Measurements from ENCODE around the gene CCDC38. TPM values are rescaled to one million over a fixed set of nuclear protein-coding genes. Genes with fewer than 3 reads are reported as not detected.

CCDC38 gene
- total RNA-seq, 1 experiment from 2014 or later = 0.35 TPM

- Histone ChIP-seq H2AFZ (peak overlapping the region; percentile 25; the same call in 1 of the 2 replicates), H3K4me1 (replicated peaks; ENCODE audit: insufficient read depth) (peaks cover 16% of the 10 kb centered on the region), H3K27ac (no peak overlapping the region), H3K9me2 (ENCODE audit: insufficient read depth) (no peaks in the 10 kb centered on the region; the same call in 1 of the 2 replicates), H3K36me3 (ENCODE audit: low read depth) (peaks cover 13% of the 10 kb centered on the region), H3K9me3 (ENCODE audit: insufficient read depth, low read depth) (no peaks in the 10 kb centered on the region), H3K4me2 (no peak overlapping the region), H3K79me2 (ENCODE audit: low read depth) (peaks cover 34% of the 10 kb centered on the region), H4K20me1 (ENCODE audit: insufficient read depth) (no peaks in the 10 kb centered on the region), H3F3A (ENCODE audit: insufficient read depth, low read depth) (no peaks in the 10 kb centered on the region), H3K4me3 (no peak overlapping the region), H3K27me3 (ENCODE audit: insufficient read depth, low read depth) (no peaks in the 10 kb centered on the region)
- DNase-seq = no peak
- intact Hi-C loops (cut with micrococcal nuclease; ENCODE audit: unreplicated experiment) = no loop called here
- BruUV-seq (replicated peaks) = no TSS peak
- TF ChIP-seq EZH2 (IDR thresholded peaks at IDR 0.05; ENCODE audit: low read depth) = no peak
- TF ChIP-seq, protein P1, sequence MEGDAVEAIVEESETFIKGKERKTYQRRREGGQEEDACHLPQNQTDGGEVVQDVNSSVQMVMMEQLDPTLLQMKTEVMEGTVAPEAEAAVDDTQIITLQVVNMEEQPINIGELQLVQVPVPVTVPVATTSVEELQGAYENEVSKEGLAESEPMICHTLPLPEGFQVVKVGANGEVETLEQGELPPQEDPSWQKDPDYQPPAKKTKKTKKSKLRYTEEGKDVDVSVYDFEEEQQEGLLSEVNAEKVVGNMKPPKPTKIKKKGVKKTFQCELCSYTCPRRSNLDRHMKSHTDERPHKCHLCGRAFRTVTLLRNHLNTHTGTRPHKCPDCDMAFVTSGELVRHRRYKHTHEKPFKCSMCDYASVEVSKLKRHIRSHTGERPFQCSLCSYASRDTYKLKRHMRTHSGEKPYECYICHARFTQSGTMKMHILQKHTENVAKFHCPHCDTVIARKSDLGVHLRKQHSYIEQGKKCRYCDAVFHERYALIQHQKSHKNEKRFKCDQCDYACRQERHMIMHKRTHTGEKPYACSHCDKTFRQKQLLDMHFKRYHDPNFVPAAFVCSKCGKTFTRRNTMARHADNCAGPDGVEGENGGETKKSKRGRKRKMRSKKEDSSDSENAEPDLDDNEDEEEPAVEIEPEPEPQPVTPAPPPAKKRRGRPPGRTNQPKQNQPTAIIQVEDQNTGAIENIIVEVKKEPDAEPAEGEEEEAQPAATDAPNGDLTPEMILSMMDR (conservative IDR thresholded peaks at IDR 0.05) = no peak
- ChIA-PET POLR2A (ENCODE audit: unreplicated experiment) (no interaction called here), CTCF (no interaction called here)
Observed at GRCh38 chr12:95857156-95857555, 85.3 kb downstream of the CCDC38 start.

DNA sequence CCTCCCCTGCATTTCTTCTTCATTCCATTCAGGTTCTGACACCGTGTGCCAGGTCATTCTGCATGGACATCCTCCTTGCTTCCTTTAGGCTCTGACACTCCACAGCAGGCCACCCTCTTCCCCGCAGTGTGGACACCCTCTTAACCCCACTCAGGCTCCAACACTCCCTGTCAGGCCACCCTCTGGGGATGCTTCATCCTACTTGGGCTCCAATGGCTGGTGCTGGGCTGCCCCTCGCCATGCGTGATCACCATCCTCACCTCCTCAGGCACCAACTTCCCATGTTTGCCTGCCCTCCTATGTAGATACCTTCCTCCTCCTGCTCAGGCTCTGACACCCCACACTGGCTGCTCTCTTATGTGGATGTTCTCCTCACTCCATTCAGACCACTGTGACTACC is 90.3 kb downstream of the CCDC38 start:
- no peaks in the 10 kb centered on the region for H4K20me1 ChIP-seq (ENCODE audit: insufficient read depth)
- H3K27me3 ChIP-seq (ENCODE audit: insufficient read depth, low read depth) = no peaks in the 10 kb centered on the region
- no peak overlapping the region for H2AFZ ChIP-seq
- H3K4me1 ChIP-seq (replicated peaks; ENCODE audit: insufficient read depth) = no peaks in the 10 kb centered on the region
- no peak overlapping the region for H3K4me2 ChIP-seq
- TF ChIP-seq, protein P1 (conservative IDR thresholded peaks at IDR 0.05) = no peak
- TF ChIP-seq EZH2 (IDR thresholded peaks at IDR 0.05; ENCODE audit: low read depth) = no peak
- intact Hi-C loops (cut with micrococcal nuclease; ENCODE audit: unreplicated experiment) = no loop called here
- ChIA-PET CTCF (no interaction called here), POLR2A (ENCODE audit: unreplicated experiment) (no interaction called here)
- no peak overlapping the region for H3K4me3 ChIP-seq
- H3K79me2 ChIP-seq (ENCODE audit: low read depth) = no peaks in the 10 kb centered on the region
- no peaks in the 10 kb centered on the region for H3F3A ChIP-seq (ENCODE audit: insufficient read depth, low read depth)
- H3K36me3 ChIP-seq (ENCODE audit: low read depth) = no peaks in the 10 kb centered on the region
- H3K9me2 ChIP-seq (ENCODE audit: insufficient read depth) = no peaks in the 10 kb centered on the region; the same call in 1 of the 2 replicates
- BruUV-seq (replicated peaks) = no TSS peak
- DNase-seq = no peak
- no peaks in the 10 kb centered on the region for H3K9me3 ChIP-seq (ENCODE audit: insufficient read depth, low read depth)
- H3K27ac ChIP-seq = no peak overlapping the region

- ChIA-PET CTCF (no interaction called here), POLR2A (ENCODE audit: unreplicated experiment) (no interaction called here)
- no TSS peak for BruUV-seq (replicated peaks)
- Histone ChIP-seq H4K20me1 (ENCODE audit: insufficient read depth) (no peaks in the 10 kb centered on the region), H3K4me2 (no peak overlapping the region), H3K9me2 (ENCODE audit: insufficient read depth) (no peaks in the 10 kb centered on the region; the same call in 1 of the 2 replicates), H3F3A (ENCODE audit: insufficient read depth, low read depth) (no peaks in the 10 kb centered on the region), H3K79me2 (ENCODE audit: low read depth) (no peaks in the 10 kb centered on the region), H3K27me3 (ENCODE audit: insufficient read depth, low read depth) (no peaks in the 10 kb centered on the region), H3K9me3 (ENCODE audit: insufficient read depth, low read depth) (no peaks in the 10 kb centered on the region), H3K27ac (no peak overlapping the region), H3K4me1 (replicated peaks; ENCODE audit: insufficient read depth) (no peaks in the 10 kb centered on the region), H3K36me3 (ENCODE audit: low read depth) (no peaks in the 10 kb centered on the region), H3K4me3 (no peak overlapping the region), H2AFZ (no peak overlapping the region)
- intact Hi-C loops (cut with micrococcal nuclease; ENCODE audit: unreplicated experiment) = no loop called here
- no peak for TF ChIP-seq EZH2 (IDR thresholded peaks at IDR 0.05; ENCODE audit: low read depth)
- TF ChIP-seq, protein P1 (conservative IDR thresholded peaks at IDR 0.05) = no peak
- no peak for DNase-seq
Observed at GRCh38 chr12:95851606-95852005, 90.8 kb downstream of the CCDC38 start.
